HG03095 (cell line): Measurements from ENCODE around the gene LHPP.

Source experiments
- ATAC-seq: cut with Tn5 transposase; IDR thresholded peaks from one replicate; pipeline ENCODE4 v1.9.1; 2021; ENCODE audit warnings: moderate library complexity; ENCODE audit not compliant: unreplicated experiment

The LHPP gene

DNA sequence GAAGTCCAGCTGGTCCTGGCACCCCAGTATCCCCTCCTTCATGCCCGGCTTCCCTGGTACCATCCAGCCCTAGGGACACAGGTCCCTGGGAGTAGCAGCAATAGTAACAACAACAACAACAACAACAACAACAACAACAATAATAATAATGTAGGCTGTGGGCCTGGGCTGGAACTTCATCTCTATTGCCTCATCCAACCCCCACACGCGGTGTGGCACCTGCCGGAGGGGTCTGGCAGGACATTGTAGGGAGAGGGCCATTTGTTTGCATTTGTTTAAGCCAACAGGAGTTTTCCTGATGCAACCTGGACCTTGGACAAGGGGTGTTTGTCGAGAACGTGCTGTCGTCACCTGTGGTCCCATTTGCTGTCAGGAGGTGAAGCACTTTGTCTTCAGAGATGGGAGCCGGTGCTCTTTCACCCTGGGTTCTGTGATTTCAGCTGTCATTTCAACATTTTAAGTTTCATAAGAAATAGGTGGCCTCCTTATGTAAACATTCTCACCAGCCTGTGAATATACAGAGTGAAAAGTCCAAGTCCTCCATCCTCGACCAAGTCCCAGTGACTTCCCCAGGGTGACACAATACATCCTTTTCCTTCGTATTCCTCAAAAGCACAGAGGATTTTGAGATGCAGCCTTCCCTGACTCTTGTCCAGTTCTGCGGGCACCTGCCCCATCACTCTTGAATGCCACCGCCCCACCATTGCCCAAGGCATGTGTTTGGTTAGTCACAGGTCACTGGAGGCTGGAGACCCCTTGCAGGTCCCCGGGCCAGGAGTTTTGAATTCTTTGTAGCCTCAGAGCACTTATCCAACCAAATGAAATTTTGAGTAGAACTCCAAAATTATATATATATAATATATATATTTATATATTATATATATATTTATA is 9.2 kb downstream of the LHPP start:
- no peak for ATAC-seq

DNA sequence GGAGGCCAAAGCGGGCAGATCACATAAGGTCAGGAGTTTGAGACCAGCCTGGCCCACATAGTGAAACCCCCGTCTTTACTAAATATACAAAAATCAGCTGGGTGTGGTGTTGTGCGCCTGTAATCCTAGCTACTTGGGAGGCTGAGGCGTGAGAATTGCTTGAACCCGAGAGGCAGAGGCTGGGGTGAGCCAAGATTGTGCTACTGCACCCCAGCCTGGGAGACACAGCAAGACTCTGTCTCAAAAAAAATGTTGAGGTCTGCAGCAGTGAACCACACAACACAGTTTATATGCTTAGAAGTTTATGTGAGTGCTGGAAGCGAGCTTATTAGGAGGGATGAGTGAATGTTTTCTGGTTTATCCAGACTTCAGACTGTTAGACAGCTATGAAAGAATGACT is 10.4 kb downstream of the LHPP start:
- no peak for ATAC-seq

DNA sequence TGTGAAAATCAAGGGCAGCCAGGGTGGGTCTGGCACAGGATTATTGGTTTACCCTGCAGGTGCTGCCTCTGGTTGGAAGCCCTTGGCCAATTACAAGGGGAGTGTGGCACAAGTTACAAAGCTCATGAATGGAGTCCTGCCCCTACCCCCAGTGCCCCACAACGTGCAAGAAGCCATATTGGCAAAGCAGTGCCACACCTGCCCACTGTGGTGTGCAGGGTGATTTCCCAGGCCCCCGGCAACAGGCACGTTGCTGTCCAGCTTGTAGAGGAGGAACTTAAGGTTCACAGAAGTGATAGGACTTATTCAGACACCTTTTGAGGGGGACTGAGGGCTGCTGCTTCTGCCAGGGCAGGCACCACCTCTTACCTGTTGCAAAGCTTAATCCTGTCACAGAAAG is 11.4 kb downstream of the LHPP start:
- no peak for ATAC-seq

DNA sequence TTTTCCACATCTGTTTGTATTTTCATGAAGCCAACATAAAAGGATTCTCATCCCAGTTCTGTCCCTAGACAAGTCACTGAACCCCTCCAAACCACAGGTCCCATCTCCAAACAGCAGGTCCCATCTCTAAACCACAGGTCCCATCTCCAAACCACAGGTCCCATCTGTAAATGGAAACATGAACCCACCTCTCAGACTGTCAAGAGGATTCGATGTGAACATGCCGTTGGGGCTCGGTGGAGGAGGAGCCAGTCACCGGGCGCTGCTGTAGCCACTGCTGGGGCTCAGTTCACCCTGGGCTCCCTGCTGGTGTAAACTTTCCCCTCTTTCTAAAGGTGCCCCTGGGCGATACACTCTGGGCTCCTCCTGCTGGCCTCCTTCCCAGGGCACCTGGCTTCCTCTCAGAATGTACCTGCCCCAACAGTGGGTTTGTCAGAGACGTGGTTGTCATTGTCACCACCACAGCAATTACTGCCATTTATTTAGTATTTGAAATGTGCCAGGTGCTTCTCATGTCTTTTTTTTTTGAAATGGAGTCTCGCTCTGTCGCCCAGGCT is 13.0 kb downstream of the LHPP start:
- no peak for ATAC-seq

DNA sequence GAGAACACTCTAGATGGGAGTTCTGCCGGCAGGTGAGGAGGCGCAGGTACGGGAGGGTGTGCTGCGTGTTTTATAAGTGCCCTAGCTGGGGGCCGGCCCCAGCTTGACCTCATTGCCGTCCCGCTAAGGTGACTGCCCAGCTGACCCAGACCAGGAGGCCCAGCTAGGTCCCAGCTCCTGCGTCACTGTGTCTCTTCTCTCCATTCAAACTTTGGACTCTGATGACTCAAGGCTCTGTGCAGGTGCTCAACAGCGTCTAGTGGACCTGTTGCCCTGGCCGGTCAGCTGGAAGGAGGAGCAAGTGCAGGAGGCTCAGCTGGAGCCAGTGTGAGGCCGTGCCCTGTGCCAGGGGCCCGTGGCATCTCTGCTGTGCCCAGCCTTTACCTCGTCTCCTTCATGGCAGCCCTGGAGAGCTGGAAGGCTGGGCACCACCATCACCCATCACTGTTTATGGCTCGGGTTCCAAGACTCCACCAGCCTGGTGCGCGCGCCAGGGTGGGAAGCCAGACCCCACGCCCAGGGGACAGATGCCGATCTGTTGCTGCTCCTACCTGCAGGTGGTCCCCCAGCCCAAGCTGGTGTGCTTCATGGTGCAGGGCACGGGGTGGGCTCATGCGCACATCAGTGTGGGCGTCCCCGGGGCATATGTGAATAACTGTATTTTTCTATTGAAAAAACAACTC is 14.6 kb downstream of the LHPP start:
- no peak for ATAC-seq

DNA sequence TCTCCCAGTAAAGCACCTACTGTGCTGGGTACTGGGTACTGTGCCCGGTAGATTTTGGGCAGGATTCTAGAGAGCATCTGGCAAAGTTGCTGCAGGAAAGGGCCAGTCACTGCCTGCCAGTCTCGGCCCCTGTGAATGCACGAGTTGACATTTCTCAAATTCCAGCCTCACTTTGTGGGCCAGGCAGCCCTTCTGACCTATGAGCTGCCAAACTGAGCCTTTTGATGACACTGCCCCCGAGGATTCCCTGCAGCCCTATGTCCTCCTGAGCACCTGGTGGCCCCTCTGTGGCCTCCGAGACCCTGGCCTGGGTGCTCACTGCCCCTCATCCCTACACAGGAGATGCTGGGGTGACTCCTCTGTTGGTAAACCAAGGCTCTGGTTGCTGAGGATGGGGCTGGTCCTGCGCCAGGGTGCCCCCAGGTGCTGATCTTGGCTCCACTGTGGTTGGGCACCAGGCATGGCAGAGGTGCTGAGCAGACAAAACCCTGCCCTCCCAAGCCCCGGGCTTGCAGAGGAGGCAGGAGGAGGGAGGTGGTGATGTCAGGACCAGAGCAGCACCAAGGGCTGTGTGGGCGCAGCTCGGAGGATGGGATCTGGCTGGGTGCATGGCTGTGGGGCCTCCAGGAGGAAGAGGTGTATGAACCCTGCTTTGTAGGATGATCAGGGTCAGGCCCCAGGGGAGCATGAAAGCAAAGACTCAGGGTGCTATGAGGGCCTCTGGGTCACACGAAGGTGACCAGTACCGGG is 16.2 kb downstream of the LHPP start:
- ATAC-seq: no peak

DNA sequence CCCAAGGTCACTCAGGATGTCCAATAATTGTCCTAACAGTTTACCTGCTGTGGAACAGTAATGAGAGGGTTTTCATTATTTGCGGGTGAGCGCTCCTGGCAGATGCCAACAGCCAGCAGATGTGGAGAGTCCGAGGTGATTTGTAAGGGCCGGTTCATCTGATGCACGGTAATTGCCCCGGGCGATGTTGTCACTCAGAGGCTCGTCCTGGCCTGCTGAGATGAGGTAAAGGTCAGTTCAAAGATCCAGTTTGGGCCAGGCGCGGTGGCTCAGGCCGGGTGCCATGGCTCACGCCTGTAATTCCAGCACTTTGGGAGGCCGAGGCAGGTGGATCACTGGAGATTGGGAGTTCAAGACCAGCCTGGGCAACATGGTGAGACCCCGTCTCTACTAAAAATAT is 16.9 kb downstream of the LHPP start:
- no peak for ATAC-seq

DNA sequence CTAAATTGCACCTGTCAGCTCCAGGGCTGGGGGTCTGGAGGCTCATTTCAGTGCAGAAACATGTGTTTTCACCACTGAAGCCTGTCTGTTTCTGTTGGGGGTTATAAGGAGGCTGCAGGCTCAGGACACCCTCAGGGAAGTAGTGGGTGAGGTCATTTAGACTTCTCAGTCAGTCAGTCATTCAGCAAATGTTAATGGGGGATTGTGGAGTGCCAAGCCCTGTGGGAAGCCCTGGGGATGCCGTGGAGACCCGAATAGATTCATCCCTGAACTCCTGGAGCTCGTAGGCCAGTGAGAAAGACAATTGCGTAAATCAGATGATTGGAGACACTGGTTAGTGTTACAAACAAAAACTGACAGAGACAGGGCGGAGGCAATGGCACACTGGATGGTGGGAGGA is 19.2 kb downstream of the LHPP start:
- no peak for ATAC-seq

DNA sequence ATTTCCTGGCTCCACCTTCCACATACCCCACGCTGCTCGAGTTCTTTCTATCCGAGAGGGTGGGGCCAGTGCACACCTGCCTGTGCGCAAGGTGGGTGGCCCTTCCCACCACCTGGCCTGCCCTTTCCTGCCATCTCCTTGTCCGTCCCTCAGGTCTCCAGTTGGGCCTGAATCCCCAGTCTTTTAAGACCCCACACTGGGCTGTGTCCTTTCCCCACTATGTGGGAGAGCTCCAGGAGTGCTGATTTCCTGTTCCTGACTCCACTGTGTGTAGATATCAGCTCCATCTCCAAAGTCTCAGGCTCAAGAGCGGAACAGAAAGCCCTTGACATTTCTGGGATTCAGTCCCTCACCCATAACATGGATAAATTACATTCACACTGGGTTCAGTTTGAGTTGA is 20.1 kb downstream of the LHPP start:
- ATAC-seq: no peak

DNA sequence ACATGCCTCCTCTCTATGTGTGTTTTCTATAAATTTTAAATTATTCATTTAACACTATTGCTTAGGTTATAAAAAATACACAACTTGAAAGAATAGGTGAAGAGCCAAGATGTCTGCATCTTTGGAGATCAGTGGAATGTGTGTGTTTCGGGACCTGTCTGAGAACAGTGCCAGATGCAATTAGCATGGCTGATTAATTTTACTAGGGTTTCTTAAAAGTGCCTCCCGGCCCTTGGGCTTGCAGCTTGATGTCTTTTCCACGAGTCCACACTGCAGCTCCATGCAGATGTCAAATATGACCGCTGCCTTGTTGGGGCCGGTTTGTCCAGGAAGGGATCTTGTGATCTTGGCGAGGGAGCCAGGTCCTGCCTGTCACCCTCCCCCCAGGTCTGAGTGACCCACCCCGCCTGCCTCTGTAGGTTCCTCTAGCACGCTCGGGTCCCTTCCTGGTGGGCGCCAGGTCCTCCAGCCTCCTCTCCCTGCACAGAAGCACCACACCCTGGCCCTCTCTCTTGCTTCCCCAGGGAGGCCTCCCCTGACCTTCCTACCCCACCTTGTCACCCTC is 20.7 kb downstream of the LHPP start:
- no peak for ATAC-seq

DNA sequence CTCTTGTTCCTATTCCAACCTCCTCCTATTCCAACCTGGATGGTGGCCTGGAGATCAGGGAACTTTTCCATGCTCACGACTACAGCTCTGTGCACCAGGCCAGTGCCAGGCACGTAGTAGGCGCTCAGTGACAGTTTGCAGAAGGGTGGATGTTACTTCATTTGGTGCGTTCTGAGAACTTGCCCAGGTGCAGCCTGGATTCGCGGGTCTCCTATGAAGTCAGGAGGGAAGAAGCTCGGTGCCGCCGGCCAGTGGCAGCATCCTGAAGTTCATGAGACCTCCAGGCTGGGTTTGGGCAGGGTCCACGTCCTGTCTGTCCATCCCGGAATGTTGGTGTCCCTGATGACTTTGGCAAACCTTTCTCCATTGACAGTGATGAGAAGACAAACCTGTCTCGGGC is 21.3 kb downstream of the LHPP start:
- no peak for ATAC-seq

DNA sequence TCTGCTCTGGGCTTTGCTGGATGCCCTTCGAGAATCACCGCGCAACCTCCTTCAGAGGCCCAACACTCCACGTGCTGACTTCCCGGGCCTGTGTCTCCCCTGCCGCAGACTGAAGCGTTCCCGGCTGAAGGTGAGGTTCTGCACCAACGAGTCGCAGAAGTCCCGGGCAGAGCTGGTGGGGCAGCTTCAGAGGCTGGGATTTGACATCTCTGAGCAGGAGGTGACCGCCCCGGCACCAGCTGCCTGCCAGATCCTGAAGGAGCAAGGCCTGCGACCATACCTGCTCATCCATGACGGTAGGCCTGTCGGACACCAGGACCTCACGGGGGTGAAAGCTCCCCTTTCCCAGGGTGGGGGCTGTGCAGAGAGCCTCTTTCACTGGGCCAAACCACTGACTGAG is 22.4 kb downstream of the LHPP start:
- ATAC-seq: no peak

DNA sequence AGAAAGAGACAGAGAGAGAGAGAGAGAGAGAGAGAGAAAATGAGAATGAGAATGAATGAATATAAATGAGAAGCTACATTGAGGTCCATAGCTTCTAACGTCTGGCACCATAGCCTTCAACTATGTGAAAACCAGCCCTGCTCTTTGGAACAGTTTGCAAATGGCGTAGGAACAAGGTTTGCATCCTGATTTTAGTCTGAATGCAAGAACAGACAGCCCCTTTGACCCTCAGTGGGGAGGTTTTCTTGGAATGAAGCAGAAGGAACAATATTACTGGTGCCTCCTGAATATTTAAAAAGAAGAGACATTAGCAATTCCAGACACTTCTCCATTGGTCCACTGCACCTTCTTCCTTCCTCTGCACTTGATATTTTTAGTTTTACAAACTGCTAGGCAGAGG is 23.0 kb downstream of the LHPP start:
- ATAC-seq: no peak

DNA sequence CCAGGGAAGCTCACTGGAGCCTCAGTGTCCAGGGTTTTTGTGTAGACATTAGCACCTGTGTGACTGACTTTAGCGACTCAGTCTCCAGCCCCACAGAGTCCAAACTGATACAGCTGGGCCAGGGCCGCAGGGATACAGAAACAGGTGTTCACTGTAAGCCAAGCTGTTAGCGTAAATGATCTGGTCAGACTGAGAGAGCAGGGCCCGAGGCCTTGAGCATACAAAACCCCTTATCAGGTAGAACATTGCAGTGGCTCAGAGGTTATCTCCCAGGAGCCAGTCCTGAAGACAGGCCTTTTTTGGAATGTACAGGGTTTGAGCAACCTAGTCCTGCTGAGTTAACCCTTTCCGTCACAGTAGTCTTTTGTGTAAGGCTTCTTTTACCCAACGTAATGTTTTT is 25.0 kb downstream of the LHPP start:
- no peak for ATAC-seq

DNA sequence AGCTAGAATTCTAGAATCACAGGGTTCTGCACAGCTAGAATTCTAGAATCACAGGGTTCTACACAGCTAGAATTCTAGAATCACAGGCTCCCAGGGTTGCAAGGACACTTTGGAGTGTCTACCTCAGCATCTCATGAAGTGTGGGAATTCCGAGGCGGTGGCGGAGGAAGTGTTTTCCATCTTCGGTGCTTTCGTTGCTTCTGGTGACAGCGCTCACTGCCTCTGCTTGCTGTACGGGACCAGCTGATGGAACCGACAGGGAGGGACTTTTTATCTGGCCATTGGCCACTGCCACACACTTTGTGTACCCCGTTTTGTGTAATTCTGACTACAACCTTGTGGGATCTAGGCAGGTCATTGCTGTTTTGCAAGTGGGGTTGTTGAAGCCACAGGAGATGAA is 29.5 kb downstream of the LHPP start:
- ATAC-seq: no peak

DNA sequence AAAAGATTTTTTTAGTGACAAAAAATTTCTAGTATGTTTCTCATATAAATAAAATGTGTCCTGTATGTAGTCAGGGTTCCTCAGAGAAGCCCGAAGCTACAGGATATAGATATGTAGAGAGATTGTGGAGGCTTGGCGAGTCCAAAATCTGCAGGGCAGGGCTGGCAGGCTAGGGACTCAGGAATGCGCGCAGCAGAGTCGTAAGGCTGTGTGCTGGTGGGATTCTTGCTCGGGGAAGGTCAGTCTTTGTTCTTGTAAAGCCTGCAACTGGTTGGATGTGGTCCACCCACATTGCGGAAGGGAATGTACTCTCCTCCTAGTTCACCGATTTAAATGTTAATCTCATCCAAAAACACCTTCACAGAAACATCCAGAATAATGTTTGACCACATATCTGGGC is 30.6 kb downstream of the LHPP start:
- ATAC-seq: no peak

DNA sequence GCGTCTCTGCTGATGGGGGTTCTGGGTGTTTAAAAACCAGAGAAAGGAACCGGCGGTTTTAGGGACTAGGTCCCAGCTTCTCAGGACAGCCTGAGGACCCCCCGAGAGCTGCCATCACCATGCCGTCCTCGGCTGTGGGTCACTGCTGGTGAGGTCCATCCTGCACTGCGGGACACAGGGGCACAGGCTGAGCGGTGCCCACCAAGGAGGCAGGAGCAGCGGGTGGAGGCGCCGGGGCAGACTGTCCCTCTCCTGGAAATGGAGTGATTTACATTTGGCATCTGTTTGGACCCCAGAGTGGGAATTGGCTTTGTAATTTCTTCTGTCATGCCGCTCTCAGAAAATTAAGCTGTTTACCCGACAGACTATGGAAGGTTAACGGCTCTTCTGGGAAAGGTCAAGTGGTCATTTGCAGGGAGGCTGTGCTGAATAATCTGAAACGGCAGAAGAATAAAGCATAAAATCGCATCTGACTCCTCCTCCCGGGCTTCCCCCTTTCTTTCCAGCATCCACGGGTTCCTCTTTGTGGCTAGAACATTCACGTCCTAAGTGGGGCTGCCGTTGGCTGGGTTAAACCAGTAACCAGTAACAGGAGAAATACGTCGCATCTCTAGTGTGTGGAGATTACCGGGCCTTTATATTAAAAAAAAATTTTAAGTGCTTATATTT is 31.7 kb downstream of the LHPP start:
- no peak for ATAC-seq

DNA sequence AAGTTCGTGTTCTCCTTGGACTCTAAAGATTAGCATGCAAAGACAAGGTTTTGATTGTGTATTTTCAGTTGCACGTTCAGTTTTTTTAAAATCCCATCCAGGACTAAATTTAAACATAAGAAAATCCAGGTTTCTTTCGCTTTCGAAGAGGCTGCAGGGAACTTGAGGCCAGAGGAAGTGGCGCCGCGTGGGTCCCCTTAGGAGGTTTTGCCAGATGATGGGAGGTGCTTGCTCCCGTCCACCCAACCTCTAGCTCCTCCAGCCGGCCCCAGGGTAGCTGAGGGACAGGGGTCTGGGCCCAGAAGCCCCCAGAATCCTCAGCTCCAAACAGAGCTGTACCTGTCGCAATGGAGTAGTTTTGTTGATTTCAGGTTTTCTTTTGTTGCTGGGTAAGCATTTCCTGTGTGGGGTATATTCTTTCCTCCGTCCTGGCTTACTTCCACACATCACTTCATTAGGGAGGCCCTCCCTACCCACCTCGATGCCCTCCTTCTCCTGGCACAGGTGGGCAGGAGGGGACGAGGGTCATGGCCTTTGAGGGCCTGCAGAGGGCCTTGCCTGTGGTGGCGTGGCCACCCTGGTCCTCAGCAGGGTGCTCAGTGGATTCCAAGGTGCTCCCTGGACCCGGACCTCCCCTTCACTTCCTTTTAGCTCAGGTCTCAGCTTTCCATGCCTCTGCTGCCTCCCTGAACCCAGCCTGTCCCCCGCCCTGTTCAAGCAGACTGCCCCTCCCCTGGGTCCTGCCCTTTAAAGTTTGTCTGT is 32.6 kb downstream of the LHPP start:
- ATAC-seq: no peak

DNA sequence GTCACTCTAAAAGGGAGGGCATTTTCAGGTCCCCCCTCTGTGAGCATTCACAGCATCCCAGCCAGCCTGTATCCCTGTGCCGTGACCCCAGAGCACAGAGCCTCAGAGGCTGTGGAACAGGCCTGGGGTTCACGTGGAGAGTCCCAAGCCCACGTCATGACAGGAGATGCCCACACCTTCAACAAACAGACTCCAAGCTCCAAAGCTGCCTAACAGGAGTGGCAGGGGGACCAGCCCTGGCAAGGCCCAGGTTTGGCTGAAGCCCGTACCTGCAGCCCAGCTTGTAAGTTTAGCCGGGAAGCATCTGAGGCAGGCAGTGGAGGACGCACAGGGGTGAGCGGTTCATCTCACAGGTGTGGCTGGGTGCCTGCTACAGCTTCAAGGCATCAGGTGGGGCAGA is 33.5 kb downstream of the LHPP start:
- ATAC-seq: no peak

DNA sequence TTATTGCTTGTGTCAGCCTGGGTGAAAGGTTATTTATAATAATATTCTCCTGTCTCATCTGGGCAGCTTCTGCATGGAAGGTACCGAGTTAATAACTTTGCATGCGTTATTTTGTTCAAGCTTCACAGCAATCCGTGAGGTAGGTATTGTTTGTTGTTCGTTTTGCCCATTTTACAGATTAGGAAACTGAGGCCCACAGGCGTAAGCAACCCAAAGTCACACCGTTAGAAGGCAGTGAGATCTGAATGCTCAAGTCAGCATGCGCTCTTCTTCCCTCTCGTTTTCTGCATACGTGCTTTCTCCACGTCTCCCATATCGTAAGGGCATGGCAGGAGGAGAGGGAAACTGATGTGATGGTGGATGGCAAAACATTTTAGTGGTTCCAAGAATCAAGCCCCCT is 34.1 kb downstream of the LHPP start:
- ATAC-seq: no peak
